Kidney tubule cell (primary cell): ENCODE results near the gene TMPRSS6.

ENCODE experiments used
- DNase-seq: peaks from one replicate; pipeline ENCODE4 v3.0.0-alpha.2; 2018; ENCODE audit warnings: low spot score

The TMPRSS6 gene

DNA sequence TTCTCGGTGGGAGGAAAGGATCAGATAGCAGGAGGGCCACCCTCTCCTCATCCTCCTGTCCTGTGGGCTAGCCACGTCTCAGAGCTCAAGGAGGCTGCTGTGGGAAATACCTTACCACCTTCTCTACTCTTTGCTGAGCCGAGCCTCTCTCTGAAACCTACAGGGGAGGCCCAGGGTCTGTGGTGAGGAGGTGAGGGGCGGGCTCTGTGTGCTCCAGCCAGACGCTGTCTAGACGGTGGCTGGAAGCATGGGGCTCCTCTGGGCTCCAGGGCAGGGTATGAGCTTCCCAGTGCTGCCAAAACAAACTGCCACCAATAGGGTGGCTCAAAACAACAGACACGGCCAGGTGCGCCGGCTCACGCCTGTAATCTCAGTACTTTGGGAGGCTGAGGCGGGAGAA lies 5.5 kb upstream of the TMPRSS6 start:
- DNase-seq: no peak

- no peak for DNase-seq
Observed at GRCh38 chr22:37113757-37114156, 4.2 kb upstream of the TMPRSS6 start.

GRCh38 chr22:37112084-37112728 lies 2.7 kb upstream of the TMPRSS6 start:
- DNase-seq: no peak

DNA sequence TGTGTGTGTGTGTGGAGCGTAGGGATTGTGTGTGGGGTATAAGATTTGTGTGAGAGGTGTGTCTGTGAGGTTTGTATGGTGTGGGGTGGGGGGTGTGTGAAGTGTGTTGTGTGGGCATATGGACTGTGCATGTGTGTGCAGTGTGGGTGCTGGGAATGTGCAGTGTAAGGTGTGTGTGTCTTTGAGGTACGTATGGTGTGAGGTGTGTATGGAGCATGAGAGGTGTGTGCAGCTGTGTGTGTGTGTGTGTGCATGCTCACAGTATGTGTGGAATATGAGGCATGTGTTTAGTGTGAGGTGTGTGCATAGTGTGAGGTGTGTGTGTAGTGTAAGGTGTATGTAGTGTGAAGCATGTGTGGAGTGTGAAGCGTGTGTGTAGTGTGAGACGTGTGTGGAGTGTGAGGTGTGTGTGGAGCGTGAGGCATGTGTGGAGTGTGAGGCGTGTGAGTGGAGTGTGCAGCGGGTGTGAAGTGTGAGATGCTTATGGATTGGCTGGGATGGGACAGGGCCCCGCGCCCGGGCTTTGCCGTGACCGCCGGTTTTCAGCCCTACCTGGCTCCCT lies 1.7 kb upstream of the TMPRSS6 start:
- no peak for DNase-seq

DNA sequence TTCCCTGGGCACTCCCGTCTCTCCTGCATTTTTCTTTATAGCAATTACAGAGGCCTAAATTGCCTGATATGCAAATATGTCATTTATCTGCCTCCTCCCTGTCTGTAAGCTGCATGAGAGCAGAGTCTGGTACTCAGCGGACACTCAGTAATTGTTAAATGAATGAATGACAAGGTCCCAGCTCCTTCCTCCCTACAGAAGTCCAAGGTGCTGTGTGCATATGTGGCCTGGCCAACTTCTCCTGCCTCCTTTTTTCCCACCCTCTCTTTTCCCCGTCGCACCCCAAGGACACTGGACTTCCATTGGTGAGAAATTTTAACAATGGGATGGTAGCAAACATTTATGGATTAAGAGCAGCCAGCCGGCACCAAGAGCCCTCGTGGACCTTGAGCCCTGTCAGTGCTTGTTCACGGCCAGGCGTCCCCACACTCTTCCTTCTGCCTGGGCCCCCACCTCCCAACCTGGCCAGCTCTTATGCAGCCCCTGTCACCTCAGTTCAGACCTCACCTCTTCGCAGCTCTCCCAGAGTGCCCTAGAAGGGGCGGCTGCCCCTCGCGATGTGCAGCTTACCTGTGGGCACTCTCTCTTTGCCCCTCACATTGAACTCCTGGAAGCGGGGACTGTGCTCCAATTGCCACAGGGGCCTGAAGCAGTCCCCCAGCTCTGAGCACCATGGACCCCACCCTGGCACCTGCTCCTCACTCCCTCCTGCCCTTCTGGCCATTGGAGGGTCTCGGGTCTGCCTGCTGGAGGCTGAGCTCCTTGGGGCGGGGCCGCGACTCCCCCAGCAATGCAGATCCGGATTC lies 1.5 kb downstream of the TMPRSS6 start:
- no peak for DNase-seq

GRCh38 chr22:37105990-37106389 lies 3.5 kb downstream of the TMPRSS6 start:
- no peak for DNase-seq

GRCh38 chr22:37105154-37105553 lies 4.4 kb downstream of the TMPRSS6 start:
- DNase-seq: no peak

- no peak for DNase-seq
Observed at GRCh38 chr22:37103656-37104452, 5.7 kb downstream of the TMPRSS6 start.

DNA sequence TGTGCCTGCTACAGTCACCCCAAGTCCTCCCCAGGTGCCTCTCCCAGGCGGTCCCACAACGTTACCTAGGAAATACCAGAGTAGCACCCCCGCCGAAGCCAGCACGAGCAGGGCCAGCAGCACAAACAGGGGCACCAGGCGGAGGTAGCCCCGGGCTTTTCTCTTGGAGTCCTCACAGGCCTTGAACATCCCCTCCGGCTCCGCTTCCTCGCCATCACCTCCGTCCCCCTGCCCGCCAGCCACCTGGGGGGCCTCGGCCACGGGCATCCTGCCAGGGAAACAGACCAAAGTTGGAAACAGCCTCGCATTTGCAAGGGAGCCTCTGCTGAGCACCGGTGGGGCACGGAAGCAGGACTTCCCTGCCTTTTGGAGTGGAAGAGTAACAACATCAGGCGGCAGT lies 6.4 kb downstream of the TMPRSS6 start:
- no peak for DNase-seq

DNA sequence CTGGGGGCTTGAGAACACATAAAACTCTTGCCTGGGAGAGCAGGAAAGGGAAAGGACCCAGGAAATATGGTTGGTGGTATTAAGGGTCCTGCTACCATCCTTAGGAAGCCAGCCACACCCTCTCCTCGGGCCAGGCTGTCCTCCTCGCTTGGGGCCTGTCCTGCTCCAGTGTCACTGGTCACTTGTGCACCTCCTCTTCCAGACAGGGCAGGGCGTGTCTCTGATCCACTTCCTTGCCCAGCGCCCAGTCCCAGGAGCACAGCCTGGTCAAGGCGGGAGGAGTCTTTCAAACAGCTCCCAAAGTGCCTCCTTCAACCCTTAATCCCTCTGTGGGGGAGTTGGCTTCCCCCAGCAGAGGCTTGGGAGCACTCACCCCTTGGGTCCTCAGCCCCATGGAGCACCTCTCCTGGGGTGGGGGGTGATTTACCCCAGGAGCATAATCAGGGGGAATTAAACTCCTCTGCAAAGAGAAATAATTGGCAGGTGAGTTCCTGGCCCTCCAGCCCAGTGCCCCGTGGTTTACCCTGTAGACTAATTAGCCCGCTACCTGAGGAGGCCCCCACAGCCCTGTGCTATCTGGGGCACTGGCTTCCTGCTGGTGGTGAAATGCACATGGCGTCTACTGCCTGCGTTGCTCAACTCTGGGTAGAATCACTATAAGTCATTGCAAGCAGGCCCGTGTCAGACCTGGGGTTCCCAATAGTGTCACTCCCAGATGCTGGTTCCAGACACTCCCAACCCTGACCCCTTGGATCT lies 8.0 kb downstream of the TMPRSS6 start:
- no peak for DNase-seq

DNA sequence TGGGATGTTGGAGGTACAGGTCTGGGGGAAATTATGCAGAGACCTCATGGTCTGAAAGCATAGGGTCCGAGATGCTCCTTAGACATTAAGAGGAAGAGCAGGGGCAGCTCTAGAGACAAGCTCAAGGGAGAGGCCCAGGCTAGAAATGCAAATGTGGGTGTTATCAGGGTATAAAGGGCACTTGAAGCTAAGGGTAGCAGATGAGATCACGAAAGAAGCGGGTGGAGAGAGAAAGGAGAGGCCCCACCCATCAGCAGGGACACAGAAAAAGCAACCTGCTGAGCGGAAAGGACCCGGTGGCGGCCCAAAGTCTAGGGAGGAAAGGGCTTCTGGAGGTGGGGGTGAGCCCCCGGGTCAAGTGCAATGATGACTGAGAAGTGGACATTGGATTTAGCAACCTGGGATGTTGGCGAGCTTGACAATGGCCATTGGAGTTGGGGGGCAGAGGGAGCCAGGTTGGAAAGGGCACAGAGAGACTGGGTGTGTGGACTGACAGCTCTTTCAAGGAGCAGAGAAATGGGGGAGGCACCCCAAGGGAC lies 8.9 kb downstream of the TMPRSS6 start:
- no peak for DNase-seq

GRCh38 chr22:37098976-37099591 lies 10.4 kb downstream of the TMPRSS6 start:
- no peak for DNase-seq

DNA sequence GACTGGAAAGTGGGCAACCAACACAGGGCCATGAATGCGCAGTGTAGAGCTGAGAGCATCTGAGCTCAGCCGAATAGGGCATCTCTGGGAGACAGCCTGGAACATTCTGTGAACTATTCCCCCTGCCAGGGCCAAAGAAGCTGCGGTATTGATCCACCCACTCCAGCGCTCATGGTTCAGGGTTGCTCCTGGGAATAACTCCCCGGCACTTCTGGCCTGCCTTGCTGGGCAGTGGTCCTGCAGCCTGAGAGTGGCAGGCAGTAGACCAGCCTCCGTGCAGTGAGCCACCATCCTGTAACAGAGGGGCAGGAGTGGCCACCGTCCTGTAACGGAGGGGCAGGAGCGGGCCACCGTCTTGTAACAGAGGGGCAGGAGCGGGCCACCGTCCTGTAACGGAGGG lies 12.2 kb downstream of the TMPRSS6 start:
- no peak for DNase-seq

DNA sequence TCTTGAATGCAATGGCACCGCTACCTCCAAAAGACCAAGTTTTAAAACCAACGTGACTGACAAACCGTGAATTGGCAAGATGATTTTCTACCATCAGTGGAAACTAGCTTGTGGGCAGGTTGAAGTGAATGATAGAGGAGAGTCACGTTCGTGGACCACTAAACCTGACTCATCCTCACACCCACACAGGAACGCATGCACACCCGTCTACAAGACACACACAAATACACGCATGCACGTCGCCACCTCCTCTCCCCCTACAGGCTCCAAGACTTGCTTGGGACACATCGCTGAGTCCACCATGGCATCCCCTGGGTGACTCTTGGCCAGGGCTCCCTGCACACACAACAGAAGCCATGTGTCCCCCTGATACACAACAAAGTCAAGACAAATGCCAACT lies 14.4 kb downstream of the TMPRSS6 start:
- no peak for DNase-seq

- DNase-seq: no peak
Observed at GRCh38 chr22:37094239-37094638, 15.3 kb downstream of the TMPRSS6 start.

GRCh38 chr22:37092997-37093396 lies 16.5 kb downstream of the TMPRSS6 start:
- no peak for DNase-seq

GRCh38 chr22:37091994-37092393 lies 17.5 kb downstream of the TMPRSS6 start:
- DNase-seq: no peak

GRCh38 chr22:37090920-37091695 lies 18.4 kb downstream of the TMPRSS6 start:
- no peak for DNase-seq

DNA sequence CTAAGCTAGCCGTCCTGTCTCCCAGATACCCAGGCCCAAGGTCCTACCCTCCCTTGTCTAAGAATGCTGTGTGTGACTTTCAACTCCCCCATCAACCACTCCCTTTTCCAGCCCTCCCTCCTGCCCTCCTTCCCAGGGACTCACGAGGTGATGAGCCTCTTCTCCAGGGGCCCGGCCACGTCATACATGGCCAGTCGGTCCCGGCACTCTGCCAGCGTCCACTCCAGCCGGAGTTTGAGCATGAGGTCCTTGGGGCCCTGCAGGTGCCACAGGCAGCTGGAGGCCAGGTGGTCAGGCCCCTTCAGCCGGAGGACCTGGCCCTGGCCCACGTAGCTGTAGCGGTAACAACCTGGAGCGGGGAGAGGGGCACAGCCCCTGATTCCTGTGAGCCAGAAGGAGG lies 20.1 kb downstream of the TMPRSS6 start:
- DNase-seq: peak; percentile 52

DNA sequence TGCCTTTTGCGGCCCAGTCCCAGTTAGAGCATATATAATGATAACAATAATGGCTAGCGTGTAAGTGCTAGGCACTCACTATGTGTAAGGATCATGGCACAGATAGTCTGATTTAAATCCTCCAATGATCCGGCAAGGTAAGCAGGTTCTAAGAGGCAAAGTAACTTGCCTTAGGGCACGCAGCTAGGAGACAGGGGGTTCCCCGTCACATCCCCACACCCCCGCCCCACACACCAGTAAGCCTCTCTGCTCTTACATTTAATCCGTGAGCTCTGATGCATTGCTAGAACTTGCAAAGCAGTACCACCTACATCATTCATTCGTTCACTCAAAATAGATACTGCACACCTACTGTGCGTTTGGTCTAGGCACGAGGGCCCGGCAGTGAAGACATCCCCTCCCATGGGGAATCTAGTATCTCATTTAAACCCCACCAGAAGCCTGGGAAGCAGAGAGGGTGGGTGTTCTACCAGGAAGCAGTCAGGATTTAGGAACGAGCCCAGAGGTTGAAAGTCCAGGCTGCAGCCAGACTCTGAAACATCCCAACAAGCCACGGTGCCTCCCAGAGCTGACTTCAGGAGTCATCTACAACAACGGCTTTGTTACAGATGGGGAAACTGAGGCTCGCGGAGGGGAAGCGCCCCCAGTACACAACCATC lies 20.6 kb downstream of the TMPRSS6 start:
- DNase-seq: no peak
